Naive B cell (primary cell): ENCODE measurements around the gene SLC24A3. TPM values are rescaled to one million over a fixed set of nuclear protein-coding genes. Genes with fewer than 3 reads are reported as not detected.

Source experiments
- ATAC-seq, 2 donors: fragments of 150-1000 bp; cut with Tn5 transposase; 2 replicates each; pipeline ENCODE4 v1.10.0; 2021; ENCODE audit warnings: low read depth in 2 of 2, mild to moderate bottlenecking in 2 of 2, moderate library complexity in 2 of 2
- DNase-seq: peaks from one replicate; pipeline ENCODE4 v3.0.0; 2022
- H3K27ac Mint-ChIP-seq, 6 donors: one replicate each; pipeline ENCODE4 v1.8.0; 2020 to 2022; ENCODE audit warnings: mild to moderate bottlenecking in 6 of 6, mixed read lengths in 6 of 6, moderate library complexity in 5 of 6, inconsistent platforms in 2 of 6
- H3K27me3 Mint-ChIP-seq, 3 donors: one replicate each; pipeline ENCODE4 v1.8.0; 2021 to 2022; ENCODE audit warnings: mixed read lengths in 3 of 3, mild to moderate bottlenecking in 1 of 3
- H3K36me3 Mint-ChIP-seq, 2 donors: one replicate each; pipeline ENCODE4 v1.8.0; 2020 to 2022; ENCODE audit warnings: mixed read lengths in 2 of 2, inconsistent platforms in 1 of 2, mild to moderate bottlenecking in 1 of 2
- H3K4me1 Mint-ChIP-seq, 3 donors: one replicate each; pipeline ENCODE4 v1.8.0; 2020 to 2022; ENCODE audit warnings: mixed read lengths in 3 of 3, inconsistent platforms in 1 of 3, mild to moderate bottlenecking in 1 of 3, moderate library complexity in 1 of 3
- H3K4me3 Mint-ChIP-seq, 8 donors: one replicate each; pipeline ENCODE4 v1.8.0; 2020 to 2022; ENCODE audit warnings: mild to moderate bottlenecking in 8 of 8, mixed read lengths in 8 of 8, moderate library complexity in 8 of 8, inconsistent platforms in 2 of 8
- H3K9me3 Mint-ChIP-seq, 7 donors: one replicate each; pipeline ENCODE4 v1.8.0; 2020 to 2022; ENCODE audit warnings: mixed read lengths in 7 of 7, mild to moderate bottlenecking in 5 of 7, inconsistent platforms in 2 of 7, moderate library complexity in 1 of 7
- polyA plus RNA-seq, 6 donors: library from polyadenylated mRNA; unstranded; fragments of 300-500 nt; fragmentation: Illumina TruSeq; gene quantifications; one replicate each; pipeline ENCODE4 v1.2.3, GENCODE V29; 2021; ENCODE audit warnings: low read depth in 6 of 6

The SLC24A3 gene
- polyA plus RNA-seq, 6 donors from 2014 or later = 0.09 to 0.13 TPM; not detected in 4

GRCh38 chr20:19495905-19496703 lies 283.7 kb downstream of the SLC24A3 start:
- H3K4me1 Mint-ChIP-seq = peaks cover 0 to 6% (median 0%) of the 10 kb centered on the region in 3 donors
- ATAC-seq = no peak
- no peaks in the 10 kb centered on the region for H3K9me3 Mint-ChIP-seq
- H3K4me3 Mint-ChIP-seq = no peak overlapping the region
- H3K36me3 Mint-ChIP-seq = no peaks in the 10 kb centered on the region
- H3K27me3 Mint-ChIP-seq = peaks cover 0 to 9% (median 0%) of the 10 kb centered on the region in 3 donors
- no peak overlapping the region for H3K27ac Mint-ChIP-seq
- DNase-seq = no peak

DNA sequence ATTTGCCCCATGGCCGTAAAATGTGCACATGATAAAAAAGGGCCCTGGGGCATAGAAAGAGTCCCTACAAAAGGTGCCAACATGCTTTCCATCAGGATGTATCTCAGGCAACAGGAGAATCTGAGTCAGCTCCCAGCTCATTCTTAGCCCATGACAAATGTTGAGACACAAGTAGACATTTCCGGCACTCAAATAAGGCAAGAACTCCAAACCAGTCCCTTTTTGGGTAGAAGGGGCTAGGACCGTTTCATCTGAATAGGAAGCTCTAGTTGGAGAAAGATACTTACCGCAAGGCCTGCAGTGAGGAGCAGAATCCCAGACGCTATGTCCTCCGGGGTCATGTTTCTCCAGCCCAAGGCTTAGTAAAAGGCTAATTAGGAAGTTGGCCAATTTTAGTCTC lies 284.6 kb downstream of the SLC24A3 start:
- Mint-ChIP-seq H3K4me1 (peaks cover 0 to 6% (median 0%) of the 10 kb centered on the region in 3 donors), H3K27ac (no peak overlapping the region), H3K27me3 (peaks cover 5 to 9% (median 7%) of the 10 kb centered on the region in 3 donors), H3K4me3 (no peak overlapping the region), H3K36me3 (no peaks in the 10 kb centered on the region), H3K9me3 (no peaks in the 10 kb centered on the region)
- ATAC-seq (no peak), DNase-seq (no peak)

- ATAC-seq (no peak), DNase-seq (no peak)
- Mint-ChIP-seq H3K27ac (no peak overlapping the region), H3K36me3 (no peaks in the 10 kb centered on the region), H3K4me3 (no peak overlapping the region), H3K9me3 (no peaks in the 10 kb centered on the region), H3K4me1 (peaks cover 0 to 6% (median 0%) of the 10 kb centered on the region in 3 donors), H3K27me3 (peaks cover 5 to 11% (median 10%) of the 10 kb centered on the region in 3 donors)
Measured at GRCh38 chr20:19498756-19499155, 286.3 kb downstream of the SLC24A3 start.

DNA sequence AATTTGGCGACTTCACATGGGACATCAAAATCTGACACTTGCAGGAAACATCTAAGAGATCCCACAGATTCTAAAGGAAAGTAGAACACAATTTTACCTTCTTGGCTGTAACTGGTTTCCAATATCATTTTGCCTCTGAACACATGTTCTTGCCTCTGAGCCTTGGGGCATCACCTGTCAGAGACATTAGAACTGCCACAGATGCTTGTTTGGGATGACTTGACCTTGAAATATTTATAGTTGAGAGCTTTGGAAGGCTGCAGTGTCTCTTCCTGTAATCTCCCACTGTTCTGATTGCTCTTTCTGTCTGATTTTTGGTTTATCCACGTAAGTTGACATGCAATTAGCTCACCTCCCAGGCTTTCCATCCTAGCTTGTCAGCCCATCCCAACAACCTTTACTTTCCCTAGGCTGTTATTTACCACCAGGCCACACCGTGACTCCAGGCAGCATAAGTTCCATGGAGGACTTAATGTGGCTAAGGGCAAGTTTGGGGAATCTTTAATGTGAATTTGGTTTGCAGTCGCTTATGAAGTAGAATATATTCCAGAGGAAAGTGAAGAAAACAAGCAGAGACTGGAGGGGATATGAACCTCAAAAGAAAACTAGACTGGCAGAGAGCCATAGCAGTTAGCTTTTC lies 289.2 kb downstream of the SLC24A3 start:
- no peaks in the 10 kb centered on the region for H3K36me3 Mint-ChIP-seq
- no peak for DNase-seq
- H3K27me3 Mint-ChIP-seq = peaks cover 5 to 10% (median 7%) of the 10 kb centered on the region in 3 donors
- H3K27ac Mint-ChIP-seq = no peak overlapping the region
- no peak overlapping the region for H3K4me3 Mint-ChIP-seq
- H3K4me1 Mint-ChIP-seq = peaks cover 0 to 6% (median 0%) of the 10 kb centered on the region in 3 donors
- no peaks in the 10 kb centered on the region for H3K9me3 Mint-ChIP-seq
- no peak for ATAC-seq

DNA sequence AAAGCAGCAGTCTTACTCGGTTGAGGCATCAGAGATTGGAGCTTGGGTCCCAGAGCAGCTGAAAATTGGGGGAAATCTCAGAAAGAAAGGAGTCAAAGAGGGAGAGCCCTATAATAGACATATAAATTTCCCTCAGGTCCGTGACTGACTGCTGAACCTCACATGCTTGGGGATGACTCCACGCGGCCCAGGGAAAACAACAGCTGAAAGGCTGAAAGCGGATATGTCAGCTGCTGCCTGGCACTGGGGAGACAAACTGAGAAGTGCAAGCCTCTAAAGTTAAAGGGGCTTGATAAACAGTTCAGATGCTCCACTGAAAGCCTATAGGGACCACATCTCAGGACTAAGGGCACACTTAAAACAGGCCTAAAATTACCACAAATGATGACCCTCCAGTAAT lies 289.7 kb downstream of the SLC24A3 start:
- Mint-ChIP-seq H3K9me3 (no peaks in the 10 kb centered on the region), H3K4me1 (peaks cover 0 to 6% (median 0%) of the 10 kb centered on the region in 3 donors), H3K27ac (no peak overlapping the region), H3K27me3 (peaks cover 5 to 10% (median 10%) of the 10 kb centered on the region in 3 donors), H3K4me3 (no peak overlapping the region), H3K36me3 (no peaks in the 10 kb centered on the region)
- no peak for DNase-seq
- ATAC-seq = no peak

DNA sequence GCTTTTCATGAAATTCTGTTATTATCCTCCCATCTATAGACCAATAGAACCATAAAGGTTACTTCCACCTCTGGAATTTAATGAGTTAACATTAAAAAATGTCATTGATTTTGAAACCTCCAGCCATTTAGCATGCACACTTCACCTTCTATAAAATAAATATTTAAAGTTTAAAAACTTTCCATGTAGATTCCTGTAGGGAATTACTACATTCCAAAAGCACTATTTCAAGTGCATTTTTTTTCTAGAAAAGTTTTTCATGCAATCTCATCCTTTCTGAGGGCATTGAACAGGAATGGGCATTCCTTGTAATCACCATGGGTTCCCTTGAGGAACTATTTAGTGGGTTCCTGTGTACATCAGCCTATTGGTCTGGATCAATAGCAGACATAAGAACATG lies 291.8 kb downstream of the SLC24A3 start:
- H3K4me3 Mint-ChIP-seq = no peak overlapping the region
- ATAC-seq (no peak), DNase-seq (no peak)
- peaks cover 5 to 10% (median 10%) of the 10 kb centered on the region in 3 donors for H3K27me3 Mint-ChIP-seq
- H3K27ac Mint-ChIP-seq = no peak overlapping the region
- H3K9me3 Mint-ChIP-seq = peaks cover 0 to 2% (median 0%) of the 10 kb centered on the region in 7 donors
- H3K4me1 Mint-ChIP-seq = no peaks in the 10 kb centered on the region
- H3K36me3 Mint-ChIP-seq = no peaks in the 10 kb centered on the region

DNA sequence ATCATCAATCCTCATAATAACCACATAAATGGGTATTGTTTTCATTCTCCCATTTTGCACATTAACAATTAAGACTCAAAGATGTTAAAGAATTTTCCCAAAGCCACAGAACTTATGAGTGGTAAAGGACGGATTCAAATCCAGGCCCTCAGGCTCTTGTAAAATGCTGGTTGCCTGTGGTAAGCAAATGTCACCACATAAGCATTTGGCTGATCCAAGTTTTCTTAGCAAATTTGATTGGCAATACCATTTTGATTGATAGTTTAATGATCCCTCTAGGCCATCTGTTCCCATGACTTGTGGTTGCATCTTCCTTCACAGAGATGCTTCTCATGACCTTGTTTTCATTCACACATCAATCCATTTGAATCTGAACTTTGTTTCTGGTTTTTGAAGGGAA lies 293.6 kb downstream of the SLC24A3 start:
- Mint-ChIP-seq H3K4me3 (no peak overlapping the region), H3K27ac (no peak overlapping the region), H3K4me1 (no peaks in the 10 kb centered on the region), H3K27me3 (peaks cover 5 to 10% (median 8%) of the 10 kb centered on the region in 3 donors), H3K9me3 (peaks cover 0 to 2% (median 0%) of the 10 kb centered on the region in 7 donors), H3K36me3 (no peaks in the 10 kb centered on the region)
- no peak for ATAC-seq
- no peak for DNase-seq

GRCh38 chr20:19508449-19508848 lies 296.0 kb downstream of the SLC24A3 start:
- no peak overlapping the region for H3K4me3 Mint-ChIP-seq
- no peaks in the 10 kb centered on the region for H3K4me1 Mint-ChIP-seq
- ATAC-seq (no peak), DNase-seq (no peak)
- H3K27ac Mint-ChIP-seq = peak overlapping the region in 1 of 6 donors; percentile 13
- no peaks in the 10 kb centered on the region for H3K36me3 Mint-ChIP-seq
- H3K9me3 Mint-ChIP-seq = peaks cover 0 to 2% (median 0%) of the 10 kb centered on the region in 7 donors
- peaks cover 0 to 3% (median 0%) of the 10 kb centered on the region in 3 donors for H3K27me3 Mint-ChIP-seq

DNA sequence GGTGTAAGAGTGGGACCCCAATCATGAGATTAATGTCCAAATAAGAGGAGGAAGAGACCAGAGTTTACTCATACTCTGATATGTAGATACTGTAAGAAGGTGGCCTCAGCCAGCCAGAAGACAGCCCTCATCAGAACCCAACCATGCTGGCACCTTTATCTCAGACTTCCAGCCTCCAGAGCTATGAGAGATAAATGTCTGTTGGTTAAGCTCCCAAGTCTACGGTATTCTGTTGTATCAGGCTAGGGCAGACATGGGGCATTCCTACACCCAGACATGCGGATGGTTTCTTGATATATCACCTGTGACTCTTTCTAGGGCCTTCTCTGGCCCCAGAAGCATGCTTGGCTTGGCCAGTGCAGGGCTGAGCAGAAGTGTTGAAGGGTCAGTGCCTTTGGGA lies 298.2 kb downstream of the SLC24A3 start:
- DNase-seq (no peak), ATAC-seq (no peak)
- Mint-ChIP-seq H3K27ac (peak overlapping the region in 1 of 6 donors; percentile 58), H3K27me3 (peaks cover 0 to 3% (median 0%) of the 10 kb centered on the region in 3 donors), H3K36me3 (no peaks in the 10 kb centered on the region), H3K4me1 (no peaks in the 10 kb centered on the region), H3K4me3 (no peak overlapping the region), H3K9me3 (peaks cover 0 to 3% (median under 1%) of the 10 kb centered on the region in 7 donors)

- Mint-ChIP-seq H3K4me3 (no peak overlapping the region), H3K4me1 (no peaks in the 10 kb centered on the region), H3K27me3 (peaks cover 0 to 3% (median 0%) of the 10 kb centered on the region in 3 donors), H3K36me3 (no peaks in the 10 kb centered on the region), H3K9me3 (peaks cover 0 to 4% (median 2%) of the 10 kb centered on the region in 7 donors), H3K27ac (no peak overlapping the region)
- DNase-seq = no peak
- ATAC-seq = no peak
Measured at GRCh38 chr20:19511931-19512330, 299.5 kb downstream of the SLC24A3 start.

DNA sequence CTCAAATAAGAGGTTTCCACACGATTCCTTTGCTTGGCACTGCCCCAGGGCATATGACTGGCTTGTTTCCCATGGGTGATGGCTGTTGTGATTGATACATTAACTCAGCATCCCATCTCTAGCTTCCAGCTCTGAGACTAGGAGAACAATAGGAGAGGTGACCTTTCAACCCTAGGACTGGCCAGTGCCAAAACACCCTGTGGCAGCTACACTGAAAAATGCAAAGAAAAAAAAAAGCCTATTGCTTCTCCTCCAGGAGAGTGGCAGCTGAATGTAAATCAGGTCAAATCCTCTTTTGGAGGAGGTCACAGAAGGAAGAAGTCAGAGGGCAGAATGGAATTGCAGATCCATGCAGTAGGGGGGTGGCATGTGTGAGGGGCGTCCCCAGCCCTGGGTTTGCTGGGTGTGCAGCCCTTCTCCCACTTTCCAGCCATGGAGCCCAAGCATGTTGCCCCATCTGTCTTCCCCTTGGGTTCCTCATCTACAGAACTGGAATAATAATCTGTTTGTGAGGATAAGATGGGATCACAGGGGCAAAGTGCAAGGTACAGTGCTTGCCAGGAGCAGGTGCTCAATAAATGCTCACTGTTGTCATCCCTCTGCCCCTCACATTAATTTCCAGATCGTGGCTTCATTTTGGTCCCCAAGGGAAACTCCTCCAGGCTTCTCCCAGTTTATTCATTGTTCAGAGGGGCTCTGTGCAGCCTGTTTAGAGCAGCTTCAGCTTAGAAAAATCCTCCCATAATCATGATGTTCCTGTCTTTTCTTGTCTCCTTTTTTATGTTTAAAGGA lies 300.6 kb downstream of the SLC24A3 start:
- no peak for DNase-seq
- no peak for ATAC-seq
- Mint-ChIP-seq H3K4me1 (no peaks in the 10 kb centered on the region), H3K9me3 (peaks cover 0 to 4% (median 0%) of the 10 kb centered on the region in 7 donors), H3K27me3 (peaks cover 0 to 2% (median 0%) of the 10 kb centered on the region in 3 donors), H3K4me3 (no peak overlapping the region), H3K27ac (no peak overlapping the region), H3K36me3 (no peaks in the 10 kb centered on the region)

- H3K27ac Mint-ChIP-seq = no peak overlapping the region
- ATAC-seq (no peak), DNase-seq (no peak)
- no peaks in the 10 kb centered on the region for H3K4me1 Mint-ChIP-seq
- H3K27me3 Mint-ChIP-seq = peaks cover 0 to 8% (median 8%) of the 10 kb centered on the region in 3 donors
- H3K36me3 Mint-ChIP-seq = no peaks in the 10 kb centered on the region
- peaks cover 0 to 4% (median 0%) of the 10 kb centered on the region in 7 donors for H3K9me3 Mint-ChIP-seq
- no peak overlapping the region for H3K4me3 Mint-ChIP-seq
Measured at GRCh38 chr20:19515074-19515473, 302.6 kb downstream of the SLC24A3 start.

- Mint-ChIP-seq H3K4me1 (no peaks in the 10 kb centered on the region), H3K36me3 (no peaks in the 10 kb centered on the region), H3K27ac (no peak overlapping the region), H3K9me3 (peaks cover 0 to 4% (median 0%) of the 10 kb centered on the region in 7 donors), H3K27me3 (peaks cover 13 to 18% (median 18%) of the 10 kb centered on the region in 3 donors), H3K4me3 (no peak overlapping the region)
- ATAC-seq (no peak), DNase-seq (no peak)
Measured at GRCh38 chr20:19519466-19519865, 307.0 kb downstream of the SLC24A3 start.
